HG03025 (cell line): ENCODE measurements around the gene IDH3G.
"Not testable (repeated sequence)": the region's sequence is repeated elsewhere in the genome, so short reads cannot be mapped to it uniquely, and the experiment has no call there.

Source experiments
- ATAC-seq: cut with Tn5 transposase; IDR thresholded peaks from one replicate; pipeline ENCODE4 v1.9.1; 2021; ENCODE audit warnings: mild to moderate bottlenecking, moderate library complexity; ENCODE audit not compliant: unreplicated experiment, low FRiP score

The IDH3G gene

DNA sequence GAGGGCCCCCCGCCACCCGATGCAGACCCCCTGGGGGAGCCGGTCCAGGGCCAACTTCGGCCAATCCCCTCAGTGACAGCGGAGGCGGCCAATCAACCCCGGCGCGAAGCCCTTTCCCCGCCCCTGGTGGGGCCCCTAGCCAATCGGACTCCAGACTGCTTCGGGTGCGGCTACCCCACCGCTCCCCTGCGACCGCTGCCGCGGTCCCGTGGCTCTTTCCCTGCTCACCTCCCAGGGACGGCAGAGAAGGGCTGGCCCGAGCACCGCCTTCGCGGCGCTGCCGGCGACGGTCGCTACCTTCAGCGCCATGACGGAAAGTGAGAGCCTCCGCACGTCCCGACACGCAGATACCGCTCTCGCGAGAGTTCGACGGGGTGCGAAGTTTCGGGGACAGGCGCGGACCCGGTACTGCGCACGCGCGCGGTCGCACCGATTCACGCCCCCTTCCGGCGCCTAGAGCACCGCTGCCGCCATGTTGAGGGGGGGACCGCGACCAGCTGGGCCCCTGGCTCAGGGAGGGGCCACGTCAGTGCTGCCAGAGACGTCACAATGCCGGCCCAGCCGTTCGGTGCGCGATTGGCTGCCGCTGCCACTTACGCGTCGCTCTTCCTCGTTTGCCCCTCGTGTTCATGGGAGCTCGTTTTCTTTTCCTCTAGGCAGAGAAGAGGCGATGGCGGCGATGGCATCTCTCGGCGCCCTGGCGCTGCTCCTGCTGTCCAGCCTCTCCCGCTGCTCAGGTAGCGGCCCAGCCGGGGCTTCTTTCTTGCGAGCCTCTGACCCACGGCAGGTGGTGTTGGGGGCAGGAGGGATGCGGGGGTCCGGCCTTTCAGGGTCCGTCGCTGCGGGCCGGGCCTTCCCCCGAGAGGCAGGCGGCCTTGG lies at the start of gene IDH3G, which contains the start of gene SSR4:
Gene IDH3G, minus strand, starts transcription at position 358 of the 879 bp plus-strand sequence. Its CDS starts 49 bp downstream, at position 309.
Gene SSR4, plus strand, starts transcription at position 651 of the 879 bp plus-strand sequence. Its CDS starts 20 bp downstream, at position 671.
- peak; percentile 72 for ATAC-seq

GRCh38 chrX:153836921-153837320 lies 42.7 kb upstream of the IDH3G start:
- ATAC-seq, result no peak

DNA sequence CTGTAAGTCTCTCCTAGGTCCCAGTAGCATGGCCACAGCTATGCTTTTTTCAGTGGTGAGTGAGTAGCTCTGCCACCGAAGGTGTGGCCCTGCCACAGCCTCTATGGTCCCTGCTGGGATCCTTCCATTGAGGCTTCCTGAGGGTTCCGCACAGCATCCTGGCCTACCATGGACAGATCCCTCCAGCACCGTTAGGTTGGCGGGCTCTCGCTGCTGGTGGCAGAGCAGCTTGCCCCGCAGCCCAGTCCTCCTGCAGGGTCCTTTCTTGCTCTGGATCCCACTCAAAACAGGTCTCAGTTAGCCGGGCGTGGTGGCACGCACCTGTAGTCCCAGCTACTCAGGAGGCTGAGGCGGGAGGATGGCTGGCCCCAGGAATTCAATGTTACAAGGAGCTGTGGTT lies 38.6 kb upstream of the IDH3G start:
- ATAC-seq, result no peak

DNA sequence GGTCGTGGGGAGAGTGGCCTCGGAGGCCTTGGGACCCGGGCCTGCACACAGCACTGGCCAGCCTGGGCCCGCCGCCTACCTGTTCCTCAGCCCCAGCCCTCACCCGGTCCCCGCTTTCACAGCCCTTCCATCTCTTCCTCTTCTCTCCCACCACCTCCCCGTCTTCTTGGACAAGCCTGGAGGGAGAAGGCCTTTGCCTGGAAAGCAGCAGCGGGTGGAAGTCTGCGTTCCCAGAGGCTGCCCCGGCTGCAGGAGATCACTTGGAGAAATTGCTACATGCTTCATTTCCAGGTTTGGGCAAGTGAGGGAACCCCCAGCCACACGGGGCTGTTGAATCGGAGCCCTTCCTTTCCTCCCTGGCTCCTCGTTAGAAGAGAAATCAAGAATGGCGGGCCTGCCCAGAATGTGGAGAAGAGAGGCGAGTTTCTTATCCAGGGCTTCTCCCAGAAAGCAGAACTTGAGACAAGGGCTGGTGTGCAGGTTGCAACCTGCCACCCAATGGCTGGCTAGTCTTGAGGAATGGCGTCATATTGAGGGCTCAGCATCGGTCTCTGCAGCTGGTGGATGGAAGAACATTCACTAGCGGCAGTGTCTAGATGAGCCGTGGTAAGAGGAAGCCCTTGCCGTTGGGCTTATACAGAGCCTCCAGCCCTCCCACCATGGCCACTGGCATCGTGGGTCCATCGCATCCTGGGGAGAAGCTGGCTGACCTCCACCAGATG lies 37.4 kb upstream of the IDH3G start:
- ATAC-seq, result no peak

DNA sequence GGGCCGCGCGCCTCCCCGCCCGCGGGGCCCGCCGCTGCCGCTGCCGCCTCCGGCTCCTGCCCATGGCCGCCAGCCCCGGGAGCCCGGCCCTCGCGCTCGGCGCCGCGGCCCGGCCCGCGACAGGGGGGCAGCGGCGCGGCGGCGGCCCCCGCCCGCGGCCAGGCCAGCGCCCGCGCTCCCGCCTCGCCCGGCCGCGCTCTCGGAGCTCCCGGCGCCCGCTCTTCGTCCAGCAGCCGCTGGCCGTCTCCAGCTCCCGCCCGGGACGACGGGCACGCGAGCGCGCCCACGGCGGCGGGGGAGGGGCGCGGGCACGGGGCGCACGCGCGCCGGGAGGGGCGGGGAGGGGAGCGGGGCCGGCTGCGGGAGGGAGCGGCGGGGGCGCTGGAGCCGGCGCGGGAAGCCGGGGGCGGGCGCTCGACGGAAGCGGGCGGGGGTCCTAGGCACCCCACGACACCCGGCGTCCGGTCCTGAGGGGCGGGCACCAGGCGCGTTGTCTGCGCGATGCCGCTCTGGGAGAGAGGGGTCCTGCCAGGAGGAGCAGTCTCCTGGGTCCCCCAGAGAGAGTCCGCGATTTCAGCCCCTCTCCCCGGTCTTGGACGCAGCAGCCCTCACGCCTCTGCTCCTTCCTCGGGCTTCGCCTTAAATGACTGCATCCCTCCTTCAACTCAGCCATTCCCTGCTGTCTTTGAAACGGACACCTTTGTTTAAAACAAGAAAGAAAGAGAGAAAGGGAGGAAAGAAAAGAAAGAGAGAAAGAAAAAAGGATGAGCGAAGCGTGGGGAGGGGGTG lies 36.7 kb upstream of the IDH3G start:
- no peak for ATAC-seq

- no peak for ATAC-seq
Measured at GRCh38 chrX:153829799-153830639, 35.8 kb upstream of the IDH3G start, which contains the start of gene PDZD4. TSS of gene PDZD4 (minus strand) at chrX:153830544. CDS start at chrX:153830298, 246 bp downstream.

DNA sequence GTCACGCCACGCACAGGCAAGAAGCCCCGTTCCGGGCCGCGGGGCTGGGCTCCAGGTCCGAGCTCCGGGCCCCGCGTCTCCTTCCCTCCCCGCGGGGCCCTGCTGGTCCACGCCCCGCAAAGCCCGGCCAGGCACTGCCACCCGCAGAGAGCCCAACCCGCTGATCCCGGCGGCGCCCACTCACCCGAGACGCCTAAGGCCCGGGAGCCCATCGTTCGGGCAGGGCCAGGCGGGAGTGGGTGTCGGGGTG lies 35.3 kb upstream of the IDH3G start:
- ATAC-seq, result no peak

DNA sequence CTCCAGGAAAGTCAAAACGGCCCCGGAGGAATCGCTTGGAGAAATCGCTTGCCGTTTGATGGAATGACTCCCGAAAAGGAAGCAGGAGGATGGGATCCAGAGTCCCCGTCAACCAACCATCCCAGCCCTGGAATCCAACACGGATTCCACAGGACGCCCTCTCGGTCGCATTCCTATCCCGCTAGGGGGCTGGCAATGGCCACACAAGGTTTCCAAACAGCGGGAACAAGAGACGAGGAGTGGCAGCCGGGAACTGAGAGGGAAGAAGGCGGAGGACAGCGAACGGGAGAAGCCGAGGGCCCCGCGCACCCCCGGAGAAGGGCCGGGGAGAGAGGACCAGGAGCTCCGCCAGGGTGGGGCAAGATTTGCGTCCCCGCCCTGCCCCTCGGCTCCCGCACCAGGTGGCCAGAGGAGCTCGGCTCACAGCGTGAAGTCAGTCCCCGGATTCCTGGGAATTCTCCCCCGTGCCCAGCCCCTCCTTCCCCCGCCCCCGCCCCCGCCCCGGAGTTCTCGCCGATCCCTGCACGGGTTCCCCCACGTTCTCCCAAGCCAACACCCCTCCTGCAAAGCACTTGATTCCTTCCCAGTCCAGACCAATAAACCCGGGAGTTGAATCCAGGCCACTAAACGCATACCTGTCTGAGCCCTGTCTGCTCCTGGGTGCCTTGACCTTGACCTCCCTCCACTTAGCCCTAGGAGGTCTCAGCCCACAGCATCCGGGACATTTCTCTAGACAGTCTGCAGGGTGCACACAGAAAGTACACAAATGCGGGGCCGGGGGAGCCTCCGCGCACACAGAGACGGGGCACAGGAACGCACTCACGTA lies 34.8 kb upstream of the IDH3G start:
- no peak for ATAC-seq

- no peak for ATAC-seq
Measured at GRCh38 chrX:153828308-153828707, 34.1 kb upstream of the IDH3G start.

DNA sequence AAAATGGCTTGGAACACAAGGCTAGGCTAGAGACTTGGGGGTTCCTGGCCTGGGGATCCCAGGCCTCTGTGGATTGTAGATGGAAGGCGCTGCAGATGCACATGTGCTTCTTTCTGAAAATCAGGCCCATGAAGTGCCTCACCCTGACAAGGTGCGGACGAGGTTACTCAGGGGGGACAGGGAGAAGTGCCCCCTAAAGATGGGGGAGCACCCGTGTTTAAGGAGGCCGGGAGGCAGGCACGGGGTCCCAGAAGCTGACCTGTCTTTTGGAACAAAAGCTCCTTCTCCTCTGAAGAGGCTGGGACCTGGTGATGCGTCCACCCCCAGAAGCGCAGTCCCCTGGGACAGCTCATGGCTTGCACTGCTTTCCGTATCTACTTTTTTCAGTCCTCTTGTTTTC lies 33.7 kb upstream of the IDH3G start:
- ATAC-seq, result no peak

GRCh38 chrX:153827016-153827415 lies 32.8 kb upstream of the IDH3G start:
- no peak for ATAC-seq

- ATAC-seq, result no peak
Measured at GRCh38 chrX:153825042-153825441, 30.9 kb upstream of the IDH3G start.

DNA sequence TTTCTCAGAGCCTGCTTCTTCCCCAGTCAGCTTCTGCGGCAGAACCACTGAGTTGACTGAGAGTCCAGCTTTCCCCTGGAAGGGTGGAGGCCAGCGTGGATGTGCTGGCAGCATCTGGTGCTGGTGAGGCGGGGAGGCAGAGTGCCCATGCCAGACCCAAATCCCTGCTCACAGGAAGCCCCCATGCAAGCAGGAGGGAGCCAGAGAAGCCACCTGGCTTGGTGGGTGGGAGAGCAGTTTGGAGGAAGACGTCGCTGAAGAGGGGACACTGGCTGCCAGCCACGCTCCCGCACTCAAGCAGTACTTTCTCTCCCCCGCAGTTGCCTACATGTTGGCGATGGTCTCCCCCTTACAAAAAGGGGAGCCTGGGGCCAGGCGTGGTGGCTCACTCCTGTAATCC lies 30.2 kb upstream of the IDH3G start:
- no peak for ATAC-seq

- ATAC-seq, result no peak
Measured at GRCh38 chrX:153821066-153821465, 26.9 kb upstream of the IDH3G start.

- no peak for ATAC-seq
Measured at GRCh38 chrX:153820601-153821000, 26.4 kb upstream of the IDH3G start.

GRCh38 chrX:153819384-153820040 lies 25.3 kb upstream of the IDH3G start:
- ATAC-seq, result no peak

DNA sequence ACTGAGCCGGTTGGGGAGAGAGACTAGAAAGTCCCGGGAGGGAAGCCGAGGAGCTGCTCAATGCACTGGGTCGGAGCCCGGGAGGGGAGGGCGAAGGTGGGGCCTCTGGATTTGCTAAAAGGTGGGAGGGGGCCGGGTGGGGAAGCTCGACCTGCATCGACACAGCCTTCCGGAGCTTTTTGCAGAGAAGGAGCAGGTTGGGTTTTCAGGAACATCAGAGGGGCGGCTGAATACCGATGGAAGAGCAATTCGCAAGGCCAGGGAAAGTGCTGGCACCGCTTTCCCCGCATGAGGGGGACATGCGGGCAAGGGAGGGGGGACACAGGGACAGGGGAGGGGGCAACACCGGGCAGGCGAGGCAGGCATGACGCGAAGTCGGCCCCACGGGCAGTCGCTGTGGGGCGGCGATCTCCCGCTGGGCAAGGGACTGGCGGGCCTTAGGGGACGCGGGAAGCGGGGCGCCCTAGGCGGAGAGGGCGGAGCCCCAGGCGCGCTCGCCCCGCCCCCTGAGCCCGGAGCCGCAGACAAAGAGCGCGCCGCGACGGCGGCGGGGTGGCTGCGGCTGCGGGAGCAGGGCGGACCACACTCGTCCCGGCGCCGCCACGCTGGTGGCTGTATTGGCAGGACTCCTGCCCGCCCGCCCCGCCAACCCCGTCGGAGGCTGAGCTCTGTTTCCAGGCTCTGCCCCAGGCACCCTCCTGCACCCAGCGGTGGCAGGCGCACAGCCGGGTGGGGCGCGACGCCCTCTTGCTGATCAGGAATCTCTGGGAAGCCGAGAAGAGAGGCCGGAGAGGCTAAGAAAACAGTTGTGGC lies 24.6 kb upstream of the IDH3G start:
- ATAC-seq, result no peak

- ATAC-seq, result not testable (repeated sequence)
Measured at GRCh38 chrX:153818064-153818463, 23.9 kb upstream of the IDH3G start.
